SU-DHL-6 (cell line): ENCODE measurements around the gene FAM120B.

Experiments
- EZH2phosphoT487 ChIP-seq: fragments of 200-600 bp; sonication (generic), shearing (Covaris generic); conservative IDR thresholded peaks from 2 replicates; pipeline ENCODE4 v1.6.1; 2018; ENCODE audit warnings: mild to moderate bottlenecking, antibody characterized with exemption, low read length, moderate library complexity, mixed read lengths
- TF ChIP-seq, protein P1 (sequence below): fragments of 200-600 bp; sonication (generic); IDR thresholded peaks from one replicate; pipeline ENCODE4 v1.5.1; 2017; ENCODE audit warnings: antibody characterized with exemption, mild to moderate bottlenecking, low read length, moderate library complexity; ENCODE audit not compliant: insufficient read depth, poor library complexity, severe bottlenecking

DNA sequence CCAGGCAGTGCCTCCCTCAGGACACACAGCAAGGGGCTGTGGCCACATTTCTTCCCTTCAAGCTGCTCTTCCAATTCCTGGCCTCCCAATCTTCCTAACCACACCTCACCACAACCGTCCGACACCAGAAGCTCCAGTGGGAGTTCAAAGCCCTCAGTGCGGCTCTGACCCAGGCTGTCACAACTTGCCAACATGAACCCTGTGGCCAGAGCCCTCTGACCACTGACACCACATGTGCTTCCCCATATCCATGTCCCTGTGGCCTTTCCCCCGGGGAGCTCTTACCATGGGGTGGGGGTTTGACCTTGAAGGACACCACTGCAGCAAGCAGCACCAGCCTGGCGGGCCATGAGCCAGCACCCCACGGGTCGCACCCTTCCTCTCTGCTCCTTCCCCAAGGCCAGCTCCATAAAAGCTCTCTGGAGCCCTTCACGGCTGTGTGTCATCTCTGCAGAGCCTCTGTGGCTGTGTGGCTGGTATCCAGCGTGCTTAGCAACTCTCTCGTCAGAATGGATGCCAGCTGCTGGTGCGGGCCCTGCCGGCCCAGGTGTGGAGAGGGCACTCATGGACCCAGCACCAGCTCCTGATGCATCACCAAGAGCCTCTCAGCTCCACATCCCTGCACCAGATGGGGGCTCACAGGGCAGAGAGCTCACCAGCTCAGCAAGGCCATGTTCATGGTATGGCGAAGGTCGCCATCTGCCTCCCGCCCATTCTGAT is 140.4 kb downstream of the FAM120B start:
- TF ChIP-seq, protein P1, sequence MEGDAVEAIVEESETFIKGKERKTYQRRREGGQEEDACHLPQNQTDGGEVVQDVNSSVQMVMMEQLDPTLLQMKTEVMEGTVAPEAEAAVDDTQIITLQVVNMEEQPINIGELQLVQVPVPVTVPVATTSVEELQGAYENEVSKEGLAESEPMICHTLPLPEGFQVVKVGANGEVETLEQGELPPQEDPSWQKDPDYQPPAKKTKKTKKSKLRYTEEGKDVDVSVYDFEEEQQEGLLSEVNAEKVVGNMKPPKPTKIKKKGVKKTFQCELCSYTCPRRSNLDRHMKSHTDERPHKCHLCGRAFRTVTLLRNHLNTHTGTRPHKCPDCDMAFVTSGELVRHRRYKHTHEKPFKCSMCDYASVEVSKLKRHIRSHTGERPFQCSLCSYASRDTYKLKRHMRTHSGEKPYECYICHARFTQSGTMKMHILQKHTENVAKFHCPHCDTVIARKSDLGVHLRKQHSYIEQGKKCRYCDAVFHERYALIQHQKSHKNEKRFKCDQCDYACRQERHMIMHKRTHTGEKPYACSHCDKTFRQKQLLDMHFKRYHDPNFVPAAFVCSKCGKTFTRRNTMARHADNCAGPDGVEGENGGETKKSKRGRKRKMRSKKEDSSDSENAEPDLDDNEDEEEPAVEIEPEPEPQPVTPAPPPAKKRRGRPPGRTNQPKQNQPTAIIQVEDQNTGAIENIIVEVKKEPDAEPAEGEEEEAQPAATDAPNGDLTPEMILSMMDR, result no peak
- TF ChIP-seq EZH2phosphoT487, result no peak
